ENCODE measurements around the gene MOB3B. TPM values are rescaled to one million over a fixed set of nuclear protein-coding genes. Genes with fewer than 3 reads are reported as not detected.

The MOB3B gene
- total RNA-seq, 2 donors from 2014 or later = 0.17 to 0.24 TPM

- Mint-ChIP-seq H3K27me3 (no peaks in the 10 kb centered on the region), H3K27ac (no peak overlapping the region), H3K4me3 (no peak overlapping the region), H3K9me3 (no peaks in the 10 kb centered on the region), H3K36me3 (ENCODE audit: low read depth) (no peaks in the 10 kb centered on the region), H3K4me1 (no peaks in the 10 kb centered on the region)
- ATAC-seq (replicated peaks) = no peak
Observed at GRCh38 chr9:27385606-27386322, 143.8 kb downstream of the MOB3B start.

DNA sequence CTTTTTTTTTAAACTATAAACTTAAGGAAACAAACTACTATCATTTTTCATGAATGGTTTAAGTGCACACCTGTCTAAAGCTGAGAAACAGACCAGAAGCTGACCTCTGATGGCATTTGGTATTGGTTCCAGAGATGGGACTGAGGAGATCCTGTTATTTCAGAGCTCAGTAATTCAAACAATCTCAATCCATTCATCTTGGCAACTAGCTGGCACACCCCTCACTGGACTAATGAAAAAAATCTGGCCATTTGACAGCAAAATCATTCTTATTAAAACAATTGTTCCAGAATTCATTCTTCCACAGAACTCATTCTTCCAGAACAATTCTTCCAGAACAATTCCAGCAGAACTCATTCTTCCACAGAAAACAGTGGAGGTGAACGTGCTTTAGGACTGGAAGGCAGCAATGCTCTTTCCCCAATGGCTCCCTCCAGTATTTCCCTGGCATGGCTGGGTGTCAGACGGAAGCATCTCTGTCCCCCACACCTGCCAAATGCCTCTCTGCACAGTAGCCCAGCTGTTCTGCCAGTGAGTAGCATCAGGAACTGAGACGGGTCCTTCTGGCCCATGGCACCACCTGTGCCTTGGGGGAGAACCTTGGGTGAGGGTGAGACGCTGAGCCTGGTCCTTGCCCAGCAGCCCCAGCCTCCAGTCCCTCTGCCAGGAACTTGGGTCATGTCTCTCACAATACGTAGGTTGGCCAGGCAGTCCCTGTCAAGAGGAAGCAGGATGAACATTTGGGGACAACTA lies 145.2 kb downstream of the MOB3B start:
- H3K36me3 Mint-ChIP-seq (ENCODE audit: low read depth) = no peaks in the 10 kb centered on the region
- no peaks in the 10 kb centered on the region for H3K27me3 Mint-ChIP-seq
- H3K27ac Mint-ChIP-seq = no peak overlapping the region
- H3K4me3 Mint-ChIP-seq = no peak overlapping the region
- no peaks in the 10 kb centered on the region for H3K9me3 Mint-ChIP-seq
- no peaks in the 10 kb centered on the region for H3K4me1 Mint-ChIP-seq
- no peak for ATAC-seq (replicated peaks)

GRCh38 chr9:27383524-27383923 lies 146.1 kb downstream of the MOB3B start:
- Mint-ChIP-seq H3K4me3 (no peak overlapping the region), H3K4me1 (no peaks in the 10 kb centered on the region), H3K9me3 (no peaks in the 10 kb centered on the region), H3K27ac (no peak overlapping the region), H3K27me3 (no peaks in the 10 kb centered on the region), H3K36me3 (ENCODE audit: low read depth) (no peaks in the 10 kb centered on the region)
- no peak for ATAC-seq (replicated peaks)

DNA sequence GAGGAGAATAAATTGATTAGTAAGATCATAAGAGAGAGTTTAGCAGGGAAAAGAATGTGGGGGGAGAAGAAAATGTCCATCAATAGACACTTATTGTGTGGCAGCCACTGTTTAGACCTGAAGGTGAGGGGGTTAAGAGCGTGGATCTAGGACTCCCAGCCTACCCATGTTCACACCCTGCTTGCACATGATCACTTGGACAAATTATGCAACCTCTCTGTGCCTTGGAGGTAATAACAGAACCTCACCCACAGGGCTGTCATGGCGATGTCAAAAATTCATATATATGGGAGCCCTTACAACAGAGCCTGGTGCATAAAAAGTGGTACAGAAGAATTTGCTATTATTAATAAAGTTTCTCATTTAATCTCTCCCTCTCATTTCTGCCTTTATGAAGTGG lies 146.6 kb downstream of the MOB3B start:
- ATAC-seq (replicated peaks) = no peak
- Mint-ChIP-seq H3K9me3 (no peaks in the 10 kb centered on the region), H3K4me1 (no peaks in the 10 kb centered on the region), H3K27me3 (no peaks in the 10 kb centered on the region), H3K4me3 (no peak overlapping the region), H3K36me3 (ENCODE audit: low read depth) (no peaks in the 10 kb centered on the region), H3K27ac (no peak overlapping the region)

- Mint-ChIP-seq H3K27me3 (no peaks in the 10 kb centered on the region), H3K9me3 (no peaks in the 10 kb centered on the region), H3K4me3 (no peak overlapping the region), H3K4me1 (no peaks in the 10 kb centered on the region), H3K36me3 (ENCODE audit: low read depth) (no peaks in the 10 kb centered on the region), H3K27ac (no peak overlapping the region)
- no peak for ATAC-seq (replicated peaks)
Observed at GRCh38 chr9:27382308-27382707, 147.3 kb downstream of the MOB3B start.

GRCh38 chr9:27379311-27380251 lies 150.0 kb downstream of the MOB3B start:
- H3K27me3 Mint-ChIP-seq = no peaks in the 10 kb centered on the region
- no peaks in the 10 kb centered on the region for H3K36me3 Mint-ChIP-seq (ENCODE audit: low read depth)
- no peak overlapping the region for H3K27ac Mint-ChIP-seq
- no peaks in the 10 kb centered on the region for H3K4me1 Mint-ChIP-seq
- no peaks in the 10 kb centered on the region for H3K9me3 Mint-ChIP-seq
- ATAC-seq (replicated peaks) = peak; percentile 75
- no peak overlapping the region for H3K4me3 Mint-ChIP-seq

- Mint-ChIP-seq H3K9me3 (no peaks in the 10 kb centered on the region), H3K36me3 (ENCODE audit: low read depth) (no peaks in the 10 kb centered on the region), H3K27me3 (no peaks in the 10 kb centered on the region), H3K4me1 (no peaks in the 10 kb centered on the region), H3K4me3 (no peak overlapping the region), H3K27ac (no peak overlapping the region)
- ATAC-seq (replicated peaks) = peak; percentile 18
Observed at GRCh38 chr9:27377811-27378456, 151.7 kb downstream of the MOB3B start.

- Mint-ChIP-seq H3K27me3 (no peaks in the 10 kb centered on the region), H3K9me3 (no peaks in the 10 kb centered on the region), H3K4me1 (no peaks in the 10 kb centered on the region), H3K27ac (no peak overlapping the region), H3K36me3 (ENCODE audit: low read depth) (no peaks in the 10 kb centered on the region), H3K4me3 (no peak overlapping the region)
- no peak for ATAC-seq (replicated peaks)
Observed at GRCh38 chr9:27377147-27377807, 152.3 kb downstream of the MOB3B start.

DNA sequence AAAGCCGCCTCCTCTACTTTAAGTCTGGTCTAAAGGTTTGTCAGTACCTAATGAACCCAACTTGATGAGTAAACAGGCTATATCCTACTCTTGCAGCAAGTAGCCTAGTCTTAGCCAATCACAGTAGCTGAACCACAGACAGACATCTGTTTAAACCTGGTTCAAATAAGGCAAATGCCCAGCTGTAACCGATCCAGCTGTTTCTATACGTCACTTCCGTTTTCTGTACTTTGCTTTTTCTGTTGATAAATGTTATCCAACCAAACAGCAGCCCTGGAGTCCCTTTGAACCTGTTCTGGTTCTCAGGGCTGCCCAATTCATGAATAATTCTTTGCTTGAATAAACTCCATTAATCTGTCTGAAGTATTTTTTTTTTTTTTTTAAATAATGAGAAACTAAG lies 155.8 kb downstream of the MOB3B start:
- ATAC-seq (replicated peaks) = no peak
- no peak overlapping the region for H3K27ac Mint-ChIP-seq
- peaks cover 5% of the 10 kb centered on the region for H3K27me3 Mint-ChIP-seq
- H3K4me3 Mint-ChIP-seq = no peak overlapping the region
- no peaks in the 10 kb centered on the region for H3K9me3 Mint-ChIP-seq
- H3K4me1 Mint-ChIP-seq = no peaks in the 10 kb centered on the region
- H3K36me3 Mint-ChIP-seq (ENCODE audit: low read depth) = no peaks in the 10 kb centered on the region

DNA sequence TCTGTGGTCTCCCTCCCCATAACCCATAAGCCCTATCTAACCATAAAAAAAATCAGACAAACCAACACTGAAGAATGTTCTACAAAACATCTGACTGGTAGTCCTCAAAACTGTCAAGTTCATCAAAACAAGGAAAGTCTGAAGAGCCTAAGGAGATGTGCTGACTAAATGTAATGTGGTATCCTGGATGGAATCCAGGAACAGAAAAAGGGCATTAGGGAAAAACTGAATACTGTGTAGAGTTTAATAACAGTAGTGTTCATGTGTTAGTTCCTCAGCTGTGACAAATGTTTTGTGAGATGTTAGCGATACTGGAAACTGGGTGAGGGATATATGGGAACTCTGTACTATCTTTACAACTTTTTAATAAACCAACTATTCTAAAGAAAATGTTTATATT lies 157.0 kb downstream of the MOB3B start:
- H3K4me3 Mint-ChIP-seq = no peak overlapping the region
- H3K4me1 Mint-ChIP-seq = no peaks in the 10 kb centered on the region
- no peaks in the 10 kb centered on the region for H3K36me3 Mint-ChIP-seq (ENCODE audit: low read depth)
- ATAC-seq (replicated peaks) = no peak
- no peak overlapping the region for H3K27ac Mint-ChIP-seq
- H3K27me3 Mint-ChIP-seq = peaks cover 5% of the 10 kb centered on the region
- H3K9me3 Mint-ChIP-seq = no peaks in the 10 kb centered on the region

DNA sequence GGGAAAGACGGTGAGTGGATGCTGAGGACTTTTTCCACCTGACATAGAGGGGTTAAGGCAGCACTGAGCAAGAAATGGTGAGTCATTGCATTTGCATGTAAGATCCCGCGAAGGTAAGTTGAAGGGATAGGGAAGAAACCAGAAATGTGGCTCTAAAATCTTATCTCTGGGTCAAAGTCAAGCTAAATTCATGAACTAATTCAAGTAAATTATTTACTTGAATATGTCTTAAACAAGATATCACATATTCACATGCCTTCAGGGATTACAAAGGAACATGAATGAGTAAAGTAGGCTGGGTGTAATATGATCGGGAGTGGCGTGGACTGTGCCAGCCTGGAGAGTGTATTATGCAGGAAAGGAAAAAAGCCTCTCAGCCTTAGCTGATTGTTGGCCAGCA lies 158.2 kb downstream of the MOB3B start:
- Mint-ChIP-seq H3K4me3 (no peak overlapping the region), H3K4me1 (peaks cover 6% of the 10 kb centered on the region), H3K36me3 (ENCODE audit: low read depth) (no peaks in the 10 kb centered on the region), H3K27ac (no peak overlapping the region), H3K27me3 (peaks cover 5% of the 10 kb centered on the region), H3K9me3 (no peaks in the 10 kb centered on the region)
- no peak for ATAC-seq (replicated peaks)

DNA sequence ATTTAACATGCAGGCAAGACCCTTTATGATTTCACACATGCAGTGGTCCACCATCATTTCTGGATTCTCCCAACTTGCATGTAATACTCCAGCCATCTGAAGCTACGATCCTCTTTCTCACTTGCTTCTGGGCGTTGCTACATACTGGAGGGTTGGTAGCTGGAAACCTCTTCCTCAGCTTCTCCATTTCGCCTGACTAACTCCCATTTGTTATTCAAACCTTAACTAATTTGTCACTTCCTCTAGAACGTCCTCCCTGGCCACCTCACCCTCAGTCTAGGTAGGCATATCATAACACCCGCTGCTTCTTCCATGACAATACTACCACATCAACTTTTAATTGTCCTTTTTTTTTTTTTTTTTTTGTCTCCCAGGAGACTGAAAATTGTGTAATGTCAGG lies 160.0 kb downstream of the MOB3B start:
- H3K36me3 Mint-ChIP-seq (ENCODE audit: low read depth) = no peaks in the 10 kb centered on the region
- H3K27ac Mint-ChIP-seq = no peak overlapping the region
- H3K27me3 Mint-ChIP-seq = peaks cover 5% of the 10 kb centered on the region
- H3K4me1 Mint-ChIP-seq = peaks cover 14% of the 10 kb centered on the region
- no peak for ATAC-seq (replicated peaks)
- H3K9me3 Mint-ChIP-seq = no peaks in the 10 kb centered on the region
- no peak overlapping the region for H3K4me3 Mint-ChIP-seq

DNA sequence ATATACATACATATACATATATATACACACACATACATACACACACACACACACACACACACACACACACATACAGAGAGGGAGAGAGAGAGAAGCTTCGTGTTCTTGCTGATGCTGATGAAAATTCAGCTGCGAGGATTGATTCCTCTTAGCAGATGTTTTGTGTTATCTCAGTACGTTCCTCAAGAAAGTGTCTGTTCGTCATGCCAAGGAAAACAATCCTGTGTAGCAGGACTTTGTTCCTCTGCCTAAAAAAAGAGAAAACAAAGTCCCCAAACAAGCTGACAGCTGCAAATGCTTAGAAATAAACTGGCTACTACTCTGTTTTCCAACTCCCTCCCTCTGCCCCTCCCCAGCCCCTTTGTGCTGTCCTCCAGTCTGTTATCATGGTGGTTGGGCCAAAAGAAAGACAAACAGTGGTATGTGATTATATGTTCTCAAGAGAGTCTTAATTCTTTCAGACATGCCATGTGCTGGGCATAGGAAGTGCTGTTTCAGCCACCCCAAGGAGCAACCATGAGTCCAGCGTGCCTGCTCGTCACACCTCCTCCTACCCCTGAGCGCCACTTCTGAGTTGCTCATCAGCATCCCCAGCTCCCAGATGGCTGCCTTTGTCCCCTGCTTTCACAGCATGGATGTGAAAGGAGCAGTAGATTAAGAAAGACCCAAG lies 161.2 kb downstream of the MOB3B start:
- peaks cover 14% of the 10 kb centered on the region for H3K4me1 Mint-ChIP-seq
- no peaks in the 10 kb centered on the region for H3K36me3 Mint-ChIP-seq (ENCODE audit: low read depth)
- H3K27ac Mint-ChIP-seq = no peak overlapping the region
- H3K27me3 Mint-ChIP-seq = peaks cover 5% of the 10 kb centered on the region
- ATAC-seq (replicated peaks) = no peak
- H3K4me3 Mint-ChIP-seq = no peak overlapping the region
- no peaks in the 10 kb centered on the region for H3K9me3 Mint-ChIP-seq
